Fibroblast of villous mesenchyme (primary cell): ENCODE measurements around the gene ACAD9. TPM values are rescaled to one million over a fixed set of nuclear protein-coding genes. Genes with fewer than 3 reads are reported as not detected.
A peak's percentile ranks its signal among the peaks of the same experiment; 100 is the strongest.

Experiments
- DNase-seq: peaks from one replicate; pipeline ENCODE4 v3.0.0-alpha.2; 2010; ENCODE audit warnings: low read depth
- H3K4me3 ChIP-seq: 2 replicates; pipeline ENCODE4 v1.5.1; 2011; ENCODE audit warnings: low read depth, mild to moderate bottlenecking, low read length
- CTCF ChIP-seq: IDR thresholded peaks from 2 replicates; pipeline ENCODE4 v1.5.1; 2012; ENCODE audit warnings: low read depth, mild to moderate bottlenecking, low read length; ENCODE audit not compliant: insufficient read depth
- total RNA-seq: library from RNA; depleted of rRNA; stranded (reverse); fragments of >200 nt; gene quantifications from 2 replicates; pipeline ENCODE4 v1.2.3, GENCODE V29; 2012

The ACAD9 gene
- total RNA-seq, 1 donor, result 35.8 TPM

GRCh38 chr3:128850544-128850943 is 28.9 kb upstream of the ACAD9 start:
- no peak overlapping the region for H3K4me3 ChIP-seq
- no peak for TF ChIP-seq CTCF
- no peak for DNase-seq

GRCh38 chr3:128851601-128852000 is 27.8 kb upstream of the ACAD9 start:
- no peak for DNase-seq
- no peak for TF ChIP-seq CTCF
- no peak overlapping the region for H3K4me3 ChIP-seq

- no peak for DNase-seq
- no peak overlapping the region for H3K4me3 ChIP-seq
- no peak for TF ChIP-seq CTCF
These were observed 25.6 kb upstream of the ACAD9 start for GRCh38 chr3:128853826-128854225.

- H3K4me3 ChIP-seq, result no peak overlapping the region
- no peak for DNase-seq
- no peak for TF ChIP-seq CTCF
These were observed 24.9 kb upstream of the ACAD9 start for GRCh38 chr3:128854475-128854874.

- DNase-seq, result no peak
- H3K4me3 ChIP-seq, result no peak overlapping the region
- no peak for TF ChIP-seq CTCF
These were observed 23.9 kb upstream of the ACAD9 start for GRCh38 chr3:128855569-128855968.

- TF ChIP-seq CTCF, result no peak
- no peak for DNase-seq
These were observed 21.3 kb upstream of the ACAD9 start for GRCh38 chr3:128858167-128858566.

GRCh38 chr3:128859630-128860029 is 19.8 kb upstream of the ACAD9 start:
- no peak overlapping the region for H3K4me3 ChIP-seq
- DNase-seq, result peak; percentile 16
- TF ChIP-seq CTCF, result no peak

More at GRCh38 chr3:128858167-128858566, 21.3 kb upstream of the ACAD9 start:
- H3K4me3 ChIP-seq, result no peak overlapping the region
